Esophagus muscularis mucosa (tissue), 4 donors: ENCODE measurements around the gene KISS1. TPM values are rescaled to one million over a fixed set of nuclear protein-coding genes. Genes with fewer than 3 reads are reported as not detected.

Experiments used
- DNase-seq: peaks from one replicate; pipeline ENCODE4 v3.0.0-alpha.2; 2017; ENCODE audit errors: extremely low spot score
- H3K27ac ChIP-seq, 4 donors: fragments of 200-600 bp; sonication (generic); replicated peaks in 1 of 4; 1 replicate in 3 of 4; 2 replicates in 1 of 4; pipeline ENCODE4 v1.5.1; 2016 to 2019; ENCODE audit warnings: mild to moderate bottlenecking in 1 of 4
- H3K27me3 ChIP-seq, 4 donors: fragments of 200-600 bp; sonication (generic); one replicate each; pipeline versions ENCODE4 v1.5.1 to v1.6.0; 2016 to 2019
- H3K36me3 ChIP-seq, 4 donors: fragments of 200-600 bp; sonication (generic); one replicate each; pipeline ENCODE4 v1.5.1; 2016 to 2019
- H3K4me1 ChIP-seq, 4 donors: fragments of 200-600 bp; sonication (generic); one replicate each; pipeline ENCODE4 v1.5.1; 2016 to 2019
- H3K4me3 ChIP-seq, 4 donors: fragments of 200-600 bp; sonication (generic); 1 replicate in 2 of 4; 2 replicates in 2 of 4; pipeline ENCODE4 v1.5.1; 2016 to 2019; ENCODE audit warnings: mild to moderate bottlenecking in 4 of 4, moderate library complexity in 1 of 4
- H3K9me3 ChIP-seq, 4 donors: fragments of 200-600 bp; sonication (generic); 1 replicate in 3 of 4; 2 replicates in 1 of 4; pipeline ENCODE4 v1.5.1; 2016 to 2019
- EP300 ChIP-seq: sonication (generic); formaldehyde crosslinking; IDR thresholded peaks from one replicate; pipeline ENCODE4 v1.6.1; 2017; ENCODE audit warnings: antibody characterized with exemption
- POLR2A ChIP-seq: fragments of 450-650 bp; IDR thresholded peaks from one replicate; pipeline ENCODE4 v1.6.1; 2017; ENCODE audit warnings: antibody characterized with exemption, moderate library complexity, mild to moderate bottlenecking, low read depth
- POLR2AphosphoS5 ChIP-seq, 2 donors: sonication (generic); formaldehyde crosslinking; IDR thresholded peaks; one replicate each; pipeline ENCODE4 v1.6.1; 2017; ENCODE audit warnings: antibody characterized with exemption in 2 of 2
- WGBS: methylation state at CpG from one replicate; pipeline ENCODE4 v1.1.5; 2018; 5-methylcytosine and 5-hydroxymethylcytosine counted together
- intact Hi-C: fragments of 100-400 bp; cut with DNase I; formaldehyde crosslinking; loops from one replicate; pipeline ENCODE4 v1.15.1; 2023
- total RNA-seq, 4 donors: library from RNA; depleted of rRNA; stranded (reverse); fragments of >200 nt; gene quantifications; one replicate each; pipeline versions ENCODE4 v1.1.0 to v1.2.1, GENCODE V29; 2016
- TF ChIP-seq, protein P1 (sequence below), 3 experiments: fragments of 200-600 bp in 2 of 3; fragments of 450-650 bp in 1 of 3; sonication (generic) in 2 of 3; IDR thresholded peaks; one replicate each; pipeline ENCODE4 v1.5.1; 2017 to 2019; ENCODE audit warnings: antibody characterized with exemption in 3 of 3, mild to moderate bottlenecking in 2 of 3, moderate library complexity in 1 of 3

KISS1 gene
- total RNA-seq, 4 donors from 2014 or later, result not detected

DNA sequence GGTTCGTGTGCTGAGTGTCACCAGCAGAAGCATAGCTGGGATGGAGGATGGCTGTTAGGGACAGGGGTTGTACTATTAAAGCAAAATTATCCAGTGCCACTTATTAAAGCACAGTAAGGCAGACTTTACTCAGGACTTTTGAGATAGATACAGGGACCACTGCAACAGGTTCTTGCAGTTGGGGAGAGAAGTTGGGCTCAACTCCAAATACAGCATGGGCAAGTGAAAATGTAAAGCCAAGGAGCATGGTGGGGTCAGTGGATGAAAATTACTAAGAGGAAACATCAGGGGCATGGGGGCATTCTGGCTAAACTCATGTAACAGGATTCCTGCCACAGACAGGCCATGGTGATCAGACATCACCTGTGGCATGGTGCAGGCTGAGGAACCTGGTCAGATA is 15.2 kb downstream of the KISS1 start:
- no peak for DNase-seq
- Histone ChIP-seq H3K36me3 (no peaks in the 10 kb centered on the region), H3K4me3 (no peak overlapping the region), H3K27me3 (peaks cover 0 to 42% (median 0%) of the 10 kb centered on the region in 4 donors), H3K9me3 (no peaks in the 10 kb centered on the region), H3K27ac (no peak overlapping the region), H3K4me1 (no peaks in the 10 kb centered on the region)
- intact Hi-C loops, result no loop called here
- 74% methylated on average over 1 of the region's 1 CpG for WGBS
- no peak for TF ChIP-seq POLR2A
- TF ChIP-seq, protein P1, sequence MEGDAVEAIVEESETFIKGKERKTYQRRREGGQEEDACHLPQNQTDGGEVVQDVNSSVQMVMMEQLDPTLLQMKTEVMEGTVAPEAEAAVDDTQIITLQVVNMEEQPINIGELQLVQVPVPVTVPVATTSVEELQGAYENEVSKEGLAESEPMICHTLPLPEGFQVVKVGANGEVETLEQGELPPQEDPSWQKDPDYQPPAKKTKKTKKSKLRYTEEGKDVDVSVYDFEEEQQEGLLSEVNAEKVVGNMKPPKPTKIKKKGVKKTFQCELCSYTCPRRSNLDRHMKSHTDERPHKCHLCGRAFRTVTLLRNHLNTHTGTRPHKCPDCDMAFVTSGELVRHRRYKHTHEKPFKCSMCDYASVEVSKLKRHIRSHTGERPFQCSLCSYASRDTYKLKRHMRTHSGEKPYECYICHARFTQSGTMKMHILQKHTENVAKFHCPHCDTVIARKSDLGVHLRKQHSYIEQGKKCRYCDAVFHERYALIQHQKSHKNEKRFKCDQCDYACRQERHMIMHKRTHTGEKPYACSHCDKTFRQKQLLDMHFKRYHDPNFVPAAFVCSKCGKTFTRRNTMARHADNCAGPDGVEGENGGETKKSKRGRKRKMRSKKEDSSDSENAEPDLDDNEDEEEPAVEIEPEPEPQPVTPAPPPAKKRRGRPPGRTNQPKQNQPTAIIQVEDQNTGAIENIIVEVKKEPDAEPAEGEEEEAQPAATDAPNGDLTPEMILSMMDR (IDR thresholded peaks at IDR 0.05), result no peak
- no peak for TF ChIP-seq EP300
- TF ChIP-seq POLR2AphosphoS5 (IDR thresholded peaks at IDR 0.05), result no peak

DNA sequence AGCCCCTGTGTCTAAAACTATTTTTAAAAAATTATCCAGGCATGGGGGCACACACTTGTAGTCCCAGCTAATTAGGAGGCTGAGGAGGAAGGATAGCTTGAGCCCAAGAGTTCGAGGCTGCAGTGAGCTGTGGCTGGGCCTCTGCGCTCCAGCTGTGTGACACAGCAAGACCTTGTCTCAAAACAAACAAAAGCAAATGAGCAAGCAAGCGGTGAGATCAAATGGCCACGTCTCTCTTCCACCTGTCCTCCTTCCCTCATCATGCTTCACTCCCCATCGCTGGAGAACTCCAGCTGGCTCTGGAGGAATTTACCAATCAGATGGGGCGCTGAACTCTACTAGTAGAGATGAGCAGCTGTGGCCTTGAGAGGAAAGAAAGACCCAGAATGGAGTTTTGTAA is 16.2 kb downstream of the KISS1 start:
- TF ChIP-seq POLR2A (no peak), POLR2AphosphoS5 (IDR thresholded peaks at IDR 0.05) (no peak), EP300 (no peak)
- TF ChIP-seq, protein P1 (IDR thresholded peaks at IDR 0.05), result no peak
- H3K4me1 ChIP-seq, result no peaks in the 10 kb centered on the region
- no peaks in the 10 kb centered on the region for H3K36me3 ChIP-seq
- no peak overlapping the region for H3K27ac ChIP-seq
- no peak for DNase-seq
- WGBS, result 74% methylated on average over 6 of the region's 6 CpGs
- intact Hi-C loops, result no loop called here
- H3K9me3 ChIP-seq, result no peaks in the 10 kb centered on the region
- peaks cover 0 to 45% (median 0%) of the 10 kb centered on the region in 4 donors for H3K27me3 ChIP-seq
- no peak overlapping the region for H3K4me3 ChIP-seq

DNA sequence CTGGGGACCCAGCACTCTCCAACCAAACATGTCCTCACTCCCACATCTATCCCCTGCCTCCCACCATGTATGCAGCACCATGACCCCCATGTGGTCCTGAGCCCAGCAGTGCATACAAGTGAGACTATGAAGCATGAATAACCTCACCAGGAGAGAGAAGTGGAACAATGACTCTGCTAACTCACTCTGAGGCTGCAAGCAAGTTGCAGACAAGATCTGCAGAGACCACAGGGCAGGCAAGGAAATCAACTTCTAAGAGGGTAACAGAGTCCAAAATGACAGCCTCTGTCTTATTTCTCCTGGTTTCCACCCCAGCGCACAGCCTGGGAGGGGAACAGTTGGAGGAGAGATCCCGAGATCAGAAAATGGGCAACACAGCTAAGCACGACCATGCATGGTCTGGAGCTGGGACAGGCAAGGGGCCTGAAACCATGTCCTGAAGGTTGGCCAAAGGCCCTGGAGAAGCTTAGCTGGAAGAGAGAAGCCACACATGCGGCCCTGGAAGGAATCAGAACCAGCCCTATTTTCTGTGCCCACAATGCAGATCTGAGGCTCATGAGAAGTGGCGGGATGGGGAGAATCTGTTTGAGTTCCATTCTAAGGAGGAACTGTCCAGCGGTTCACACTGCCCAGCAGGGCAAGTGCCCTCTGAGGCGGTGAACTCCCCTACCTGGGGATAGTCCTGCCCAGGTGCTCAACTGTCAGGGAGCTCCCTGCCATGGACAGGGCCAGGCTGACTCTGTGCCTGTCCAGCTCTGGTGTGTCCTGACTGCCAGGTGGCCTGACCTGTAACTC is 17.6 kb downstream of the KISS1 start:
- TF ChIP-seq POLR2A (no peak), EP300 (no peak), POLR2AphosphoS5 (IDR thresholded peaks at IDR 0.05) (no peak)
- TF ChIP-seq, protein P1 (IDR thresholded peaks at IDR 0.05), result no peak
- Histone ChIP-seq H3K4me3 (no peak overlapping the region), H3K27me3 (peaks cover 0 to 58% (median 0%) of the 10 kb centered on the region in 4 donors), H3K36me3 (no peaks in the 10 kb centered on the region), H3K27ac (no peak overlapping the region), H3K9me3 (no peaks in the 10 kb centered on the region), H3K4me1 (no peaks in the 10 kb centered on the region)
- no peak for DNase-seq
- WGBS, result 88% methylated on average over 6 of the region's 7 CpGs
- intact Hi-C loops, result no loop called here

DNA sequence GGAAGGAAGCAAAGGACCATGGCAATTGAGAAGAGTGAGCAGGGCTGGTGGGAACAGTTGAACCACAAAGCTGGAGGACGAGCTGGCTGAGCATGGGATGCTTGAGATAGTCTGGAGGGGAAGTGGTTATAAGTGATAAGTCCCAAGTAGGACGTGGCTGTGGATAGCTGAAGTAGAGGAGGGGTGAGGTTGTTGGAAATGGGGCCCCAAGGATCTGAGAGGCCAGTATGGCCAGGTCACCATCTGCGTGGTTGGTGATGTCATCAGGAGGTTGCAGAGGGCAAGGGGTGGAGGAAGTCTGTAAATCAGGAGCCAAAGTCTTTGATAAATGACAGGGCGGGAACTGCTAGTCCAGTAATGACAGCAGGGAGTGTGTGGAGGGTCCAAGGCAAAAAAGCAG is 19.2 kb downstream of the KISS1 start:
- peaks cover 0 to 58% (median 0%) of the 10 kb centered on the region in 4 donors for H3K27me3 ChIP-seq
- 49% methylated on average over 4 of the region's 4 CpGs for WGBS

More for the DNA sequence above, 19.2 kb downstream of the KISS1 start:
- no peak overlapping the region for H3K27ac ChIP-seq
- no peaks in the 10 kb centered on the region for H3K4me1 ChIP-seq
- intact Hi-C loops, result no loop called here
- no peak for TF ChIP-seq POLR2AphosphoS5 (IDR thresholded peaks at IDR 0.05)
- TF ChIP-seq EP300, result no peak
- TF ChIP-seq, protein P1 (IDR thresholded peaks at IDR 0.05), result no peak
- no peak for TF ChIP-seq POLR2A
- DNase-seq, result no peak
- no peak overlapping the region for H3K4me3 ChIP-seq
- H3K36me3 ChIP-seq, result no peaks in the 10 kb centered on the region
- H3K9me3 ChIP-seq, result no peaks in the 10 kb centered on the region
